HL-60 (cell line): ENCODE results near the gene C12orf75.

Experiments used
- DNase-seq, 2 experiments: peaks; one replicate each; pipeline ENCODE4 v3.0.0-alpha.2; 2010 to 2020; ENCODE audit warnings: low read depth in 1 of 2, low spot score in 1 of 2
- H3K27ac ChIP-seq: fragments of 250-450 bp; sonication (Bioruptor Pico); replicated peaks from 2 replicates; pipeline ENCODE4 v1.5.1; 2020; ENCODE audit warnings: mild to moderate bottlenecking, moderate library complexity
- H3K27me3 ChIP-seq: fragments of 250-450 bp; sonication (Bioruptor Pico); 2 replicates; pipeline ENCODE4 v1.5.1; 2021; ENCODE audit warnings: mild to moderate bottlenecking, moderate library complexity; ENCODE audit not compliant: insufficient read depth, poor library complexity, severe bottlenecking
- H3K4me3 ChIP-seq: replicated peaks from 2 replicates; pipeline ENCODE4 v1.5.1; 2011; ENCODE audit warnings: mild to moderate bottlenecking, control low read depth, low read length; ENCODE audit not compliant: insufficient read depth
- GABPA ChIP-seq: IDR thresholded peaks from 2 replicates; pipeline ENCODE4 v1.6.1; 2012; ENCODE audit warnings: low read depth
- POLR2AphosphoS5 ChIP-seq: IDR thresholded peaks from 2 replicates; pipeline ENCODE4 v1.6.1; 2012; ENCODE audit warnings: low read depth
- SPI1 ChIP-seq: IDR thresholded peaks from 2 replicates; pipeline ENCODE4 v1.6.1; 2012; ENCODE audit warnings: low read depth, mild to moderate bottlenecking, borderline replicate concordance
- TF ChIP-seq, protein P1 (sequence below): IDR thresholded peaks from one replicate; pipeline ENCODE4 v1.5.1; 2011; ENCODE audit warnings: low read length, control low read depth, inconsistent platforms; ENCODE audit not compliant: insufficient read depth
- TF ChIP-seq, protein P2 (sequence below): IDR thresholded peaks from 2 replicates; pipeline ENCODE4 v1.6.1; 2012; ENCODE audit warnings: low read depth; ENCODE audit not compliant: insufficient replicate concordance

C12orf75 gene

DNA sequence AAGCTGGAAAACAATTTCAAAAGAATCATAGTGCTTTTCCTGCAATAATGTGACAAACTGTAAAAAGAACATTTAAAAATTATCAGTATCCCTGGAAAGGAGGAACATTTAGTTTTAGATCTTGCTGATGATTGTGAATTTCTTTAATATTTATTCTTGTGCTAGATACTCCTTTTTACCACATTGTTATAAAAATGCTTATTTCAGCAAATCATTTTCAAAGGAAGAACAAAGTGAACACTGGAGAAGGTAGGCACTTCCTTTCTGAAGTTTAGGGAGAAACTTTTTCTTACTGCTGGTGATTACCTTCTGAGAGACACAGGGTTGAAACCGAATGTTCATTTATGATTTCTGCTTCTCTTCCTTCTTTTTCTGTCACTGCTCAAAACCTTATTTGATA lies 45.1 kb upstream of the C12orf75 start:
- Histone ChIP-seq H3K27me3 (peaks cover 6% of the 10 kb centered on the region), H3K27ac (no peak overlapping the region), H3K4me3 (no peak overlapping the region)
- DNase-seq, result no peak
- TF ChIP-seq, protein P1, sequence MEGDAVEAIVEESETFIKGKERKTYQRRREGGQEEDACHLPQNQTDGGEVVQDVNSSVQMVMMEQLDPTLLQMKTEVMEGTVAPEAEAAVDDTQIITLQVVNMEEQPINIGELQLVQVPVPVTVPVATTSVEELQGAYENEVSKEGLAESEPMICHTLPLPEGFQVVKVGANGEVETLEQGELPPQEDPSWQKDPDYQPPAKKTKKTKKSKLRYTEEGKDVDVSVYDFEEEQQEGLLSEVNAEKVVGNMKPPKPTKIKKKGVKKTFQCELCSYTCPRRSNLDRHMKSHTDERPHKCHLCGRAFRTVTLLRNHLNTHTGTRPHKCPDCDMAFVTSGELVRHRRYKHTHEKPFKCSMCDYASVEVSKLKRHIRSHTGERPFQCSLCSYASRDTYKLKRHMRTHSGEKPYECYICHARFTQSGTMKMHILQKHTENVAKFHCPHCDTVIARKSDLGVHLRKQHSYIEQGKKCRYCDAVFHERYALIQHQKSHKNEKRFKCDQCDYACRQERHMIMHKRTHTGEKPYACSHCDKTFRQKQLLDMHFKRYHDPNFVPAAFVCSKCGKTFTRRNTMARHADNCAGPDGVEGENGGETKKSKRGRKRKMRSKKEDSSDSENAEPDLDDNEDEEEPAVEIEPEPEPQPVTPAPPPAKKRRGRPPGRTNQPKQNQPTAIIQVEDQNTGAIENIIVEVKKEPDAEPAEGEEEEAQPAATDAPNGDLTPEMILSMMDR, result no peak
- TF ChIP-seq POLR2AphosphoS5 (no peak), GABPA (no peak), SPI1 (no peak)
- TF ChIP-seq, protein P2, sequence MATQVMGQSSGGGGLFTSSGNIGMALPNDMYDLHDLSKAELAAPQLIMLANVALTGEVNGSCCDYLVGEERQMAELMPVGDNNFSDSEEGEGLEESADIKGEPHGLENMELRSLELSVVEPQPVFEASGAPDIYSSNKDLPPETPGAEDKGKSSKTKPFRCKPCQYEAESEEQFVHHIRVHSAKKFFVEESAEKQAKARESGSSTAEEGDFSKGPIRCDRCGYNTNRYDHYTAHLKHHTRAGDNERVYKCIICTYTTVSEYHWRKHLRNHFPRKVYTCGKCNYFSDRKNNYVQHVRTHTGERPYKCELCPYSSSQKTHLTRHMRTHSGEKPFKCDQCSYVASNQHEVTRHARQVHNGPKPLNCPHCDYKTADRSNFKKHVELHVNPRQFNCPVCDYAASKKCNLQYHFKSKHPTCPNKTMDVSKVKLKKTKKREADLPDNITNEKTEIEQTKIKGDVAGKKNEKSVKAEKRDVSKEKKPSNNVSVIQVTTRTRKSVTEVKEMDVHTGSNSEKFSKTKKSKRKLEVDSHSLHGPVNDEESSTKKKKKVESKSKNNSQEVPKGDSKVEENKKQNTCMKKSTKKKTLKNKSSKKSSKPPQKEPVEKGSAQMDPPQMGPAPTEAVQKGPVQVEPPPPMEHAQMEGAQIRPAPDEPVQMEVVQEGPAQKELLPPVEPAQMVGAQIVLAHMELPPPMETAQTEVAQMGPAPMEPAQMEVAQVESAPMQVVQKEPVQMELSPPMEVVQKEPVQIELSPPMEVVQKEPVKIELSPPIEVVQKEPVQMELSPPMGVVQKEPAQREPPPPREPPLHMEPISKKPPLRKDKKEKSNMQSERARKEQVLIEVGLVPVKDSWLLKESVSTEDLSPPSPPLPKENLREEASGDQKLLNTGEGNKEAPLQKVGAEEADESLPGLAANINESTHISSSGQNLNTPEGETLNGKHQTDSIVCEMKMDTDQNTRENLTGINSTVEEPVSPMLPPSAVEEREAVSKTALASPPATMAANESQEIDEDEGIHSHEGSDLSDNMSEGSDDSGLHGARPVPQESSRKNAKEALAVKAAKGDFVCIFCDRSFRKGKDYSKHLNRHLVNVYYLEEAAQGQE, result no peak

DNA sequence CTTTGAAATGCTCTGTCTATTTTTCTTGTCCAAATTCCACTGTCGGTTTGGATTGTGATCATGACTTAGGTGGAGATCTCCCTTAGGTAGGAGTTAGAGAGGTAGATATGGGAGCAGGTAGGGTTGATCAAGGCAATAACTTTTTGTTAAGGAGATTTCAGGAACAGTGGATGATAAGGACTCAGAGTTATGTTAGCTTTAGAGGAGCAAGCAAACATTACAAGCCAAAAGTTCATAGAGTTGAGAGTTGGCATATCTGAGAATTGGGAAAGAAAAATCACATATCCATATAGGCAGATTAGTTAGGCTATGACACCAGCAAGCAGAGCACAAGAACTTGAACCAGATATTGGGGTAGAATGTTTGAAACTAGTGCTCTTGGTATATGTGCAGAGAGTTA lies 43.1 kb upstream of the C12orf75 start:
- no peak for DNase-seq
- Histone ChIP-seq H3K27me3 (peaks cover 6% of the 10 kb centered on the region), H3K27ac (no peak overlapping the region), H3K4me3 (no peak overlapping the region)
- TF ChIP-seq, protein P1, result no peak
- no peak for TF ChIP-seq POLR2AphosphoS5
- no peak for TF ChIP-seq SPI1
- TF ChIP-seq, protein P2, result no peak
- no peak for TF ChIP-seq GABPA

DNA sequence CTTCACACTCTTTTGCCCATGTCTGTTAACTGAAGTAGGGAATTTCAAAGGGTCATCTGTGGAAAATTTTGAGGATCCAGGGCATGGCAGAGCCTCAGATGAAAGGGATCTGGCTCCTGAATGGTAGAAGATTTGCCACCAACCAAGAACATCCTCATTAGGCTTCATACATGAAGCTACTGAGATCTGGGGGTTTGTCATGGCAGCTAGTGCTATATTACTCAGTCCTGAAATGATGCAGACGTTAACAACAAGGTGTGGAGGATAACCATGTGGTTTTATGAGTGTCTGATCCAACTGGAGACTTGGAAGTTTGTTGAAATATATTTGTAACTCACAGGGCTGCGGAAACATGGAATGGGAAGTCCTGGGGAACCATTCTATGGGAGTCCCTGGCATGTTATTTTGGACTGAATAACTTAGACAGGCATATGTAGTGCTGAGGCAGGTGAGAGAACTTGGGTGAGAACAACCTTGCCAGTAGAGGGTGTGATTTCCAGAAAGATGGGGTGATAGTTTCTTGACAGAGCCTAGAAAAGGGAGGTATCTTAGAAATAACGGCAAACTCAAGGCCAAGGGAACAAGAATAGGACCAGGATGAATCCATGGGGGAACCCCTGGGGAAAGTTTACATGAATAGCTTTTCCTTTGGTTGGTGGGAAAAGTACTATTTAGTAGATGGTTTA lies 42.0 kb upstream of the C12orf75 start:
- no peak for DNase-seq
- TF ChIP-seq GABPA, result no peak
- TF ChIP-seq, protein P2, result no peak
- TF ChIP-seq, protein P1, result no peak
- TF ChIP-seq SPI1, result no peak
- TF ChIP-seq POLR2AphosphoS5, result no peak
- H3K27me3 ChIP-seq, result peaks cover 6% of the 10 kb centered on the region
- no peak overlapping the region for H3K4me3 ChIP-seq
- H3K27ac ChIP-seq, result no peak overlapping the region
